Measurements from ENCODE around the gene CHD2.
A peak's percentile ranks its signal among the peaks of the same experiment; 100 is the strongest.
"Not testable (repeated sequence)": the region's sequence is repeated elsewhere in the genome, so short reads cannot be mapped to it uniquely, and the experiment has no call there.

The CHD2 gene

DNA sequence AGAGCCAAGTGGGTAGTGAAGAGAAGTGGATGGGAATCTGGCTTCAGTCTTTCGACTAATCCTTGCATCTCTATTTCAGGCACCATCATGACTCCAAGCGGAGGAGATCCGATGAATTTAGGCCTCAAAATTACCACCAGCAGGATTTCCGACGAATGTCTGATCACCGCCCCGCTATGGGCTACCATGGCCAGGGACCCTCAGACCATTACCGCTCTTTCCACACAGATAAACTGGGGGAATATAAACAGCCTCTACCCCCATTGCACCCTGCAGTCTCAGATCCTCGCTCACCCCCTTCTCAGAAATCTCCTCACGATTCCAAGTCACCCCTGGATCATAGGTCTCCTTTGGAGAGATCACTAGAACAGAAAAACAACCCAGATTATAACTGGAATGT, 124.2 kb downstream of the CHD2 start:
- DNase-seq = no peak

DNA sequence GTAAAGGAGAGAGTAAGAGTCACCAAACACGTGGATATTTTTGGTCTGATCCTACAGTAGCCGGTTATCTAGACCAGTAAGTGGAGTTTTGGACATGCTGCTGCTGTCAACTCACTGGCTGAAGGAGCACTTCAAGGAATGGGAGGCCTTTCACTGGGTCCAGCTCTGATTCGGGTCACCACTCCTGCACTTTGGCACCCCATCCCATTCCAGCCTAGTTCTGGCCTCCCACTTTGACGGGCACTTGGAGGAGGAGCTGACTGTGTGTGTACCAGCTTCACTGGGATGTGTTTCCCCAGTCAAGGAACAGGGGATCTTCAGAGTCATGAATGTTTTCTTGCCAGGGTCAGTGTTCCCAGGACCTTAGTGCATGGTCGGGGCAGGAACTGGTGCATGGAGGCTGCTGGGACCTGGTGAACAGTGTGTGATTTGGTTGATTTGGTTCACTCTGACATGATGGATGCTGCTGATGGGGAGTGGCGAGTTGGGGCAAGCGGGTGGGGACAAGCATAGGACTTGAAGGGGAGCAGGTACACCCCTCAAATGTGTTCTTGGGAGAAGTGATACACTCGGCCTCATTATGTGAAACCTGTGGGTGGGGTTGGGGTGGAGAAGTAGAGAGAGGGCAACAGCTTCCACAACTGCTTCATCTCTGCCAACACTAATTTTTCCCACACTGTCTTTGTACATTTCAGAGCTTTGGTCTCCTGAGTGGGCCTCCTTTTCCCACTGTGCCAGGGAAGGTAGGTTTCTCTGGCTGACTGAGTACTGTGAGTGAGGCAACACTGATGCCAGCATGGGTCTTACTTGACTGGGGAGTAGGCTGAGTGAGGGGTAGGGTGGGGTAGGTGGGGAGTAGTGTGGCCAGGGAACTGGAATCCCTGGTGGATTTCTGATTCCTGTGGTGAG, 124.8 kb downstream of the CHD2 start:
- DNase-seq = no peak

DNA sequence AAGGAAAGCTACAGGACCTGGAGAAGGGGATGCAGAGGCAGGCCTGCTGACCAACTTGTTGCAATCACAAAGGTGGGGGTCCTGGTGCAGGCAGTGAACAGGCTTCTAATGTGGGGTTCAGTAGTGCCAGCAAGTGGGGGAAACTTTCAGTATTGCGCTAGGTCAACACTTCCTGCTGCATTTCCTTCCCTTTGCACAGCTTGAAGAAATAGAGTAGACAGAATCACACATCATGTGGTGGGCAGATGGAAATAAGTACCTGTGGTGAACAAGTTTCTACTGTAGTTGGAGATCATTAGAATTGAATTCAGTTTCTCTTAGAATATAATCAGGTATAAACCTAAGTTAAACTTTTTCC, 125.5 kb downstream of the CHD2 start:
- DNase-seq = no peak

DNA sequence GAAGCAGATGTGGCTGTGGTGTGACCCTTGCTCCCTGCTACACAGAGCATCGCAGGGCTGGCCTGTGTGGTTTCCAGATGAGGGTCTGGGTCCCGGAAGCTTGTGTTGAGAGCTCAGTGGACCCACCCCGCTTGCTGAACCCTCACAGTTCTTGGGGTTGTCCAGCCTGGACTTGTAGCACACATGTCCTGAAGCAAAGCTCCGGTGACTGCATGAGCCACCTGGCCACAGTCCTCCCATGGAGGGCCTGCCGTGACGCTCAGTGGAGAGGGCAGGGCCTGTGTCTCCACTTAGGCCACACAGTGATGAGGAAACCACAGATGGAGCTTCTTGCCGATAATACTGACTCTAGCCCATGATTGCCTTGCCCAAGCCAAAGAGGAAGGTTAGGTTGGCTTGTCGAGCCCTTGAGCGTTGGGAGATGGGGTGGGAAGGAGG, 126.3 kb downstream of the CHD2 start:
- no peak for DNase-seq

DNA sequence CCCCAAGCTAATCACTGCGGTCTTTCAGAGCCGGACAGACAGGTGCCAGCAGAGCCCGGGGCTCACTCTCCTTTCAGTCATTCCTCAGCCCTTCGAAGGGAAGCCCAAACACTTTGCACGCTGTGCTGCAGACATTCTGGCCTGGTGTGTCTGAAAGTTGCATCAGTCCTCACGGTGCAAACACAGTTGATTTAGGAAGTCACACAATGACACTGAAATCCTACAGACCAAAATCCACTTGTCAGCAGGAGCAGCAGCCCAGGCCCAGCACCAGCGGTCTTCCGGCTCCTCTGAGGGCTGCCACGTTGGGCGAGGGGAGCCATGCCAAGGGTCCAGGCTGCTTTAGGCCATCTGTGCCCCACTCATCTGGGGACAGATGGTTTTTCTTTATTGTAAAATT, 127.3 kb downstream of the CHD2 start:
- no peak for DNase-seq

DNA sequence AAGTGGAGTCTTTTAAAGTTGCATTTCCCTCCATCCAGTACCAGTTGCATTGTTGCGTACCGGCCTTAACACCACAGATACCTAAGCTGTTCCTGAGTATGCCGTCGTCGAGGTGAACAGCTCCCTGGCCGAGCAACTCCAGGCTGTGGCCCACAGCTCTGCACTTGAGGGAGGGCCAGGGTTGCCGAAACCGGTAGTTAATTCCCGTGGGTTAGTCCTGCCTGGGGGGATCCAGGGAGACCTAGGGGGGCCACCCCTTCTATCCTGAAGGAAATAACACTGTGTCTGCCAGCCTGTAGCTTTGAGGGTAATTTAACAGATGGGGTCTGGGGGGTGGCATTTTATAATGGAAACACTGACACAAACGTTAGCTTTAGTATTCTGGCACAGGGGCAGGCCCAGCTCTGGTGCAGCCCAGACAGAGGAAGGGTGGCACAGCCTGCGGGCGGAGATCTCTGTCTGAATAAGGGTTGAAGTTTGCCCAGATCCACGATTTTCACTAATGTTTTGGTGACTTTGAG, 128.0 kb downstream of the CHD2 start:
- no peak for DNase-seq

DNA sequence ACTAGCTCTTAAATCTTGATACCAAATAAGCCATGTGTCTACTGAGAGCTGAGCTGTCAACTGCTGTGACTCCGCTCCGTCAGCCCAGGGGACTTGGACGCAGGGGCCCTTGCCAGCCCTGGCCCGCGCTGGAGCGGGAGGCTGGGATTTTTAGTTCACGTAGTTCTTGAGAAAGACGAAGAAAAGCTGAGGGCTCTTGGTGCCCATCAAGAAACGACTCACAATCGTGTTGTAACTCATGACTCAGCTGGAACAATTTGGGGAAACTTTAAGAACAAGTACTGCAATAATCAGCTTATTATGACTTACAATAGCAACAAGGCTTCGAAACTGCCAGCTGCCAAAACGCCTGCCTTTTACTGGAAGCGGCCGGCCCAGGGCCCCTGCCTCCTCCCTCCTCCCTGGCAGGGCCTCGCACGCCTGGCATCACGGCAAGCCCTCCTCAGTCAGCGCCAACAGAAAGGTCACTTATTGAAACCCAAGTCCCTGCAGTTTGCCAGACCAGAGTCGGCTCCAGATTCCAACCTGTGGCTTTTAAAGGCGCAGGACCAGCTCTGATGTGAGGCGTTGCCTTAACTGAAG, 128.6 kb downstream of the CHD2 start:
- no peak for DNase-seq

DNA sequence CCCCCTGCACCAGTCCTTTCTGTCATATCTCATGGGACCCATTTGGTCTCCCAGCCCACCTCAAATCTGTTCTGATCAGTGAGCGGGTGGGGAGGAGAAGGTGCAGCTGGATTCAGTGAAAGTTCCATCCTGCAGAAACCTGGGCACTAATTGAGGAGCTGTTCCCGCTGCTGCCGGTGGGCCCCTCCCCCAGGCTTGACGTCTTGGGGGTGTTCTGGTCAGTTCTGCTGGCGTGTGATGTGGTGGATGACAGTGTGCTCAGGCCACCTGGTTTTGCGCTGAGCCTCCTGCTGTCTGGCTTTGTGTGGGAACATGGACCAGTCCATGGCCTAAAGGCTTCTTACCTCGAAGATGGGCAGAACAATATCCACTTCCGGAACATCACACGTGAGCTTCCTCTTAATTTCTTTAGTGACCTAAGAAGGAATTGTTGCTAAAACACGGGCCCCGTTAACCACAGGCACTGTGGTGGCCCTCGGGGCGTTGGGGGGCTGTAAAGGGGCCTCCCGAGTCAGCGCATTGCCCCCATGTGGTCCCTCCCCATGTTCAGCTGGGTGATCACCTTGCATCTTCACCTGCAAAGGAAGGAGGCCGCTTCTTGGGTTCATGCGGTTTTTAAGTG, 129.2 kb downstream of the CHD2 start:
- no peak for DNase-seq

DNA sequence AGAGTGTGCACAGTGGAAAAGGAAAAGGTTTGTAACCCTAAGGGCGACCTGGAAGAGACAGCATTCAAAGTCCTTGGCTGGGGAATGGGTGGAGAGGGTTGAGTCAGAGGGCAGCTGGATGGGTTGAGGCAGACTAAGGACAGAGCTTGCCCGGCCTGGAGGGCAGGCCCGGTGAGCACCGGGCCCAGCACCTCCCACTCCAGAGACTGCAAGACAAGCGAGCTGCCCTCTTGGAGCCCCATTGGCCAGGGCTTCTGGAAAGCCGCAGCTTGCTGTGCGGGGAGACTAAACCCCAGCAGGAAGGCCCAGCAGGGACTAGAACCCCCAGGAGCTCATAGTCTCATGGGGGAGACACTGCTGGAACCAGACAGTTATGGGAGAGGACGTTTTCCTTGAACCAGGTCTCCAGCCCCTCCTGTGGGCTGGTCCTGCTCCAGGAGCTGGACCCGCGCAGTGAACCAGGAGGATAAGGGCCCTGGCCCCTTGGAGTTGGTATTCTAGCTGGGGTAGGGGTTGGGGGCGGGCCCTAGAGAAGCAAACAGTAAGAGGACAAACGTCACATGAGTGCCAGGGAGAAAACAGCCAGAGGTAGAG, 129.8 kb downstream of the CHD2 start:
- DNase-seq = no peak

DNA sequence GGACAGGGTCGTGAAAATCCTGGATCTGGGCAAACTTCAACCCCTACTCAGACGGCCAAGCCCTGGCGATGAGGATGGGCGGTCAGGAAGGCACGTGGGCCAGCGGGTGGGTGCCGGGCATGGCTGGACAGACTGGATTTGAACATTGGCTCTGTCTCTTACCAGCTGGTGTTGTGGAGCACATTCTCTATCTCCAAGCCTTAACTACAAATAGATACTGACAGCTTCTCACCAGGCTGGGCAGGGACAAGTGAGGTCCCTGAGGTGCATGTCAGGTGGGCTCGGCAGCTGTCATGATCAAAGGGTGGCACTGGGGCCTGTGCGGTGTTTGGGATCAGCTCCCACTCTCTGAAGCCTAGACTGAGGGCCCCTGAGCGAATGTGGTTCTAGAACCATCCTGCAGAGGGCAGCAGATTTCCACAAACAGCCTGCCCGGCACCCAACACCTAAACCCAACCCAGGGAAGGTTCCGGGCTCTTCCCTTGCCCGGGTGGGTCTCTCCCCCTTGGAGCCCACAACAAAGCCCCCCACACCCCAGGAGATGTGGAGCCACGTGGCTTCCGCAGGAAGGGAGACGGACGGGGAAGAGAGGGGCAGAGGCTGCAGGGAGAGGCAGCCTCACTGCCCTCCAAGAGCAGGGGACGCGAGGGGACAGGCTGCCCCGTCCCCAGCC, 130.4 kb downstream of the CHD2 start:
- DNase-seq = peak; percentile 44

DNA sequence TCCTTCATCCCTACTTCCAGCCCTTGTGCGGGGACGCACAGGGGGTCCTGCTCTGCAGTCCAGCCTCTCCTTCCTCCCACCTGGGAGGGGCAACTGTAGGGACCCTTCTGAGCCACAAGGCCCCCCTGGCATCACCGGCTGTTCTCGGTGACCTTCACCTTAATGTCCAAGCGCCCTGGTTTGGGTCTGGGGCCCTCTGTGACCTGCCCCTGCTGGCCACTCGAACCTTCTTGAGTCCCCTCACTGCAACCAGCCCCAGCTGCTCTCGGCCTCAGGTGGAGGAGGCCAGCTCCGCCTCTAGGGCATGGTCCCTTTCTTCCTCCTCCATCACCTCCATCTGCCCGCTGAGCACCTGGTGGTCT, 131.0 kb downstream of the CHD2 start:
- no peak for DNase-seq

DNA sequence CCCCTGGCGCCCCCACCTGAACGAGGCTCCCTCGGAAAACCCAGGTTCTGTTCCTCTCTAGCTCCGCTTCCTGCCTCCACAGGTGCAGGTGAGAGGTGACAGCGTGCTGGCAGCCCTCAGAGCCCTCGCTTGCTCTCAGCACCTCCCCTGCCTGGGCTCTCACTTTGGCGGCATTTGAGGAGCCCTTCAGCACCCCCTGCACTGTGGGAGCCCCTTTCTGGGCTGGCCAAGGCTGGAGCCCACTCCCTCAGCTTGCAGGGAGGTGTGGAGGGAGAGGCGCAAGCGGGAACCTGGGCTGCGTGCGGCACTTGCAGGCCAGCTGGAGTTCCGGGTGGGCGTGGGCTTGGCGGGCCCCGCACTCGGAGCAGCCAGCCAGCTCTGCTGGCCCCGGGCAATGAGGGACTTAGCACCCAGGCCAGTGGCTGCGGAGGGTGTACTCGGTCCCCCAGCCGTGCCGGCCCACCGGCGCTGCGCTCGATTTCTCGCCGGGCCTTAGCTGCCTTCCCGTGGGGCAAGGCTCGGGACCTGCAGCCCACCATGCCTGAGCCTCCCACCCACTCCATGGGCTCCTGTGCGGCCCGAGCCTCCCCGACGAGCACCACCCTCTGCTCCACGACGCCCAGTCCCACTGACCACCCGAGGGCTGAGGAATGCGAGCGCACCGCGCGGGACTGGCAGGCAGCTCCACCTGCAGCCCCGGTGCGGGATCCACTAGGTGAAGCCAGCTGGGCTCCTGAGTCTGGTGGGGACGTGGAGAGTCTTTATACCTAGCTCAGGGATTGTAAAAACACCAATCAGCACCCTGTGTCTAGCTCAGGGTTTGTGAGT, 131.6 kb downstream of the CHD2 start:
- DNase-seq = not testable (repeated sequence)

DNA sequence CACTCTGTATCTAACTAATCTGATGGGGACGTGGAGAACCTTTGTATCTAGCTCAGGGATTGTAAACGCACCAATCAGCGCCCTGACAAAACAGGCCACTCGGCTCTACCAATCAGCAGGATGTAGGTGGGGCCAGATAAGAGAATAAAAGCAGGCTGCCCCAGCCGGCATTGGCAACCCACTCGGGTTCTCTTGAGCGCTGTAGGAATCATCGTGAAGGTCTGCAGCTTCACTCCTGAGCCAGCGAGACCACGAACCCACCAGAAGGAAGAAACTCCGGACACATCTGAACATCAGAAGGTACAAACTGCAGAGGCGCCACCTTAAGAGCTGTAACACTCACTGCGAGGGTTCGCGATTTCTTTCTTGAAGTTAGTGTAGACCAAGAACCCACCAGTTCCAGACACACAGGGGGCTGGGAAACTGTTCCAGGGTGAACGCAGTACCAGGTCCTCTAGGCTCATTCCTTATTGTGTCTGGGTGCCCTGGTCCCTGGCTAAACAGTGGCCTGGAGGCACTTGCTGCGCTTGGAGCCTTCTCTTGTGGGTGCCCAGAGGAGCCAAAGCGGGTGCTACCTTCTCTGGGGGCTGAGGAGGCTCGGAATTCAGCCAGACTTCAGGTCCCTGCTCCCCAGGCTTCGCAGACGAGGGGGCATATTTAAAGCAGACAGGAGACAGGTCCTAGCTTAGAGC, 132.5 kb downstream of the CHD2 start:
- not testable (repeated sequence) for DNase-seq

DNA sequence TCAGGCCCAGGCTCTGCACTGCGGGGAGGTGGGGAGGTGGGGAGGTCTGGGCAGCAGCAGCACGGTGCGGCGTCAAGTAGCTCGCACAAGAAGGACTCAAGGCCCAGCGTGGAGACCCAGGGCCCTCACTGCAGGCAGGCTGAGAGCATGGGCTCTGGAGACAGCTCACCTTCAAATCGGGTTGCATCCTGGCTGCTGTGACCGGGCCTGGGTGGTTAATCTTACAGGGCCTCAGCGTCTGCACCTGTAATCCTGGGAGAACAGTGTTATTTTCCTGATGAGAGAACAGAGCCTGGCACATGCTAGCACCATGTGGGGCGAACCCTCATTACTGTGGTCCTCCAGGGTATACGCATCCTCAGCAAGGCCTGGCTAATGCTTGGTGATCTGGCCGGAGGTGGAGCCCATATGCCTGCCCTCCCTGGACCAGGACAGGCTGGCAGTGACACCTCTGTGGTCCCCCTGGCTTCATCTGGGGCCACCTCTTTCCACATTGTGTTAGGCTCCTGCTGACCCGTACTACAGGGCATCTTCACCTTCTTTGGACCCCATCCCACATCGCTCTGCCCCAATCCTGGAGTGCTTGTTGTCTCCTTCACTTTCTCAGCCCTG, 133.4 kb downstream of the CHD2 start:
- no peak for DNase-seq

DNA sequence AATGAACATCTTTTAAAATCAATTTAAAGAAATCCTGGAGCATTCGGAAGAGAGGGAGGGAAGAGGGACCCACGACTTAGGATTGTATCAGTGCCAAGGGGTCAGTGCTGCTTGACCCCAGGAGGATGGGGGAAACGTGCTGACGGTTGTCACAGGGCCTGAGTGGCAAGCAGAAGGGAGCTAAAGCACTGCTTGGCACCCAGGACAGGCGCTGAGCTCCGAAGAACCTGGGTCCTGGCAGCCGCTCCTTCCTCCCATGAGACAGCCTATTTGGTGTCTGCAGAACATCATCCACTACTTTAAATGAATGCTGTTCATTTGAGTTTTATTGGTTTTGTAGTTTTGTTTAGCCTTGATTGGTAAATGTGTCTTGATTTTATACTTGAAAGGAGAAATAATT, 134.4 kb downstream of the CHD2 start:
- DNase-seq = no peak

DNA sequence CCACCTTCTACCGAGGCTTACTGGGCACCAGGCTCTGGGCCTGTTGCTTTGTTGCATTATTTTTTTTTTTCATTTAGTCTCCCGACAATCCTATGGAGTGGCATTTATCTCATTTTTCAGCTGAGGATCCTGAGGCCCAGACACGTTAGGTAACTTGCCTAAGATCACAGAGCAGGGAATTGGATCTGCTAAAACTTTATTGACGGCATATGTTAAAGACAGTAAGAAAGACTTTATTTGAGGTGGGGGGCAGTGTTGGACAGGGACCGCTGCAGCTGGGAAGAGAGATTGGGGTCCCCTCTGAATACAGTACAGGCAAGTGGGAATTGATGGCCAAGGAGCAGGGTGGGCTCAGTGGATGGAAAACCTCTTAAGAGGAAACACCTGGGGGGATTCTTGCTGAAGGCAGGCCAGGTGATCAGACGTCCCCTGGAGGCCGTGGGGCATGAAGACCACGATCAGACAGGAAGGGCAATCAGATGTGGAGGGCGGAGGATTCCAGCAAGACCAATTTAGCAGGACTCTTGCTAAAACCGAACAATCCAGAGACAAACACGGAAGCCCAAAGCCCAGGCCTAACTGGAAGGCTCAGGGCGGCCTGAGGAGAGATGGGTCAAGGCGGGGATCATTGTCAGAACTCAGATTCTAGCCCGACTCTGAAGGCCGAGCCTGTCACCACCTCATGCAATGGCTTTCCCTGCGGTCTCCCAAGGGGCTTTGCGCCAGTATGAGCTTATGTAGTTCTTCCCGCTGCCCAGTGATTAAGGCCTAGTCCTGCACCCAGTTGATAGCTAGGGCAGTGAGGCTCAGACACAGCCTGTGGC, 135.2 kb downstream of the CHD2 start:
- DNase-seq = no peak

DNA sequence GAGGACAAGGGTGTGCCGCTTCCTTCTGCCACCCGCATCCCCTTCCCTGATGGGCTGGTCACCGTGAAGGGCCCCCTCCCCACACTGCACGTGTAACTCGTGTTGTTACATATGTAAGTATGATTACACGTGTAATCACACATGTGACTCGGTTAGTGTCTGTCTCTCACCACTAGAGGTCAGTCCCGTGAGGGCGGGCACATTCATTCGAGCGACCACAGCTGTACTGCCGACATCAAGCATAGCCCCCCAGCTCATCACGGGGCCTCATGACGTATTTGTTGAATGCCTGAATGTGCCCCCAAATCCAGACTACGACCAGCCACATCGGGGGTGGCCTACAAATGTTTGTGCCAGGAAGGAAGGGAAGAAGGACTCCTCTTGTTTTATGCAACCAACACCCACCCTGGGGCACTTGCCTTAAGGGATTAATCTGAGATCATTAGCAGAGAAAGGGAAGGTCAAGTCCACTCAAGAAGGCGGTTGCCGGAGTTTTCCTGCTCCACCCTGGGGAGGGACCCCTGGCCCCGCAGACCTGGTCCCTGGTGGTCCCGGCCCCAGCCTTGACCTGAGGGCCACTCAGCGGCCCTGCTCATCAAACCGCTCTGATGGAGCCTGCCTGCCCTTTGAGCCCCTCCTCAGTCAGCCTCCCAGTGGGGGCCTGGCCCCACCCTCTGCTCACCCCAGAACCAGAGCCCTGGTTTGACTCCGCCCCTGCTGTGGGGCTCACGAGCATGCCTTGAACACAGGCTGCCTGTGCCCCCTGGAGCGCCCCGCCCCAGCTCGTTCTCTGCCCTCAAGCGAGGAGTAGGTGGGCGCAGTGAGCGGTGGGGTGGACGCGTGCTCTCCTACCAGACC, 136.1 kb downstream of the CHD2 start:
- peak; percentile 11 for DNase-seq

DNA sequence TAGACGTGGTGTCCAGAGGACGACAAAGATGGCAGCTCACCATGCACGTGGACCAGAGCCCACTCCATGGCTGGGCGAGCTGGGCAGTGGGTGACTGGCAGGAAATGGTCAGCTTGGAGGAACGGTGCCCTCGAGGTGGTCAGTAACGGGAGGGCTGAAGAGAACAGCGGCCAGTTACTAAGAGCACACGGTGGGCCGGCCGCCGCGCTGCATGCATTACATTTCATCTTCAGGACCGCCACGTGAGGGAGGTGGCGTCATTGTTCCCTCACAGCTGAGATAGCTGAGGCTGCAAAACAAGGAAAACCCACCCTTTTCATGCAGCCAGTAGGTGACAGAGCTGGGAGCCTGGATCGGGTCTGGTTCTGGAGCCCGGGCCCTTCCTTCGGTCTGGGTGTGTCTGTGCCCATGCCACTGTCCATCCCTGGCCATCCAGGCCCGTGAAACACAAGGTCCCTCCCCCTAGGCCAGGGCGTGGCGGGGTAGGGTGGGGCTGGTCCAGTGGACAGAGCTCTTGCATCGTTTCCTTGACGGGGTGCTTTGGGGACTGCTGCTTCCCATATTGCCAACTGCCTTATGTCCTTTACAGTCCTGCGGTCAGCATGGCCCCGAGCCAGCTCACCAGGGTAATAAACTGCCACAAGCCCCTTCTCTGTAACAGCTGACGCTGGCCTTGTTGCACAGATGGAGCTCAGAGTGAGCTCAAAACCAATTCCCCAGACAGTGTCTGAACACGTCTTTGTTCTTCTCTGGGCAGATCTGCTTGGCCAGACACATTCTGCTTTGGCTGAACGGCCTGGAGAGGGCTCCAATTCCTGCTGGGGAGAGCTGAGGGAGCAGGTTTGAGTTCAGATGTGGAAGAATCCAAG, 137.1 kb downstream of the CHD2 start:
- DNase-seq = peak; percentile 47
